HepG2 (cell line): ENCODE data around the gene FITM1. TPM values are rescaled to one million over a fixed set of nuclear protein-coding genes. Genes with fewer than 3 reads are reported as not detected.

ENCODE experiments used
- ARHGAP35 ChIP-seq: sonication (generic); formaldehyde crosslinking; IDR thresholded peaks from 2 replicates; pipeline ENCODE4 v1.9.0; 2022; ENCODE audit warnings: mild to moderate bottlenecking, inconsistent platforms, moderate library complexity, missing genetic modification reagents, borderline replicate concordance
- ATM ChIP-seq: fragments of 450-650 bp; IDR thresholded peaks from 2 replicates; pipeline ENCODE4 v1.7.1; 2017; ENCODE audit warnings: mild to moderate bottlenecking, borderline replicate concordance
- ELK4 ChIP-seq: sonication (generic); formaldehyde crosslinking; IDR thresholded peaks from 2 replicates; pipeline ENCODE4 v1.9.0; 2021; ENCODE audit warnings: missing genetic modification reagents, borderline replicate concordance
- GABPA ChIP-seq, 2 experiments: IDR thresholded peaks; 2 replicates each; pipeline ENCODE4 v1.6.1; 2011 to 2016; ENCODE audit warnings: low read depth in 2 of 2, low read length in 1 of 2, missing biosample characterization in 1 of 2, missing genetic modification characterization in 1 of 2
- JDP2 ChIP-seq: sonication (generic); formaldehyde crosslinking; IDR thresholded peaks from 2 replicates; pipeline ENCODE4 v1.8.1; 2022; ENCODE audit warnings: missing genetic modification reagents, borderline replicate concordance
- KMT2A ChIP-seq: sonication (generic); formaldehyde crosslinking; IDR thresholded peaks from 2 replicates; pipeline ENCODE4 v1.4.0; 2020; ENCODE audit warnings: missing genetic modification reagents
- MLLT10 ChIP-seq: sonication (generic); formaldehyde crosslinking; IDR thresholded peaks from 2 replicates; pipeline ENCODE4 v1.4.0; 2020; ENCODE audit warnings: missing genetic modification reagents
- PCBP2 ChIP-seq: fragments of 200-400 bp; formaldehyde crosslinking; optimal IDR thresholded peaks from 2 replicates; pipeline ENCODE3; 2018; ENCODE audit warnings: low read length, low read depth; ENCODE audit not compliant: poor library complexity, severe bottlenecking
- RBAK ChIP-seq: sonication (generic); formaldehyde crosslinking; IDR thresholded peaks from 2 replicates; pipeline ENCODE4 v1.5.1; 2020; ENCODE audit warnings: mild to moderate bottlenecking, missing genetic modification reagents
- TCF7 ChIP-seq: sonication (generic); IDR thresholded peaks from 2 replicates; pipeline ENCODE4 v1.6.1; 2016; ENCODE audit warnings: antibody characterized with exemption, low read depth
- XBP1 ChIP-seq: sonication (generic); formaldehyde crosslinking; IDR thresholded peaks from 2 replicates; pipeline ENCODE4 v1.5.0; 2020; ENCODE audit warnings: missing genetic modification reagents
- ZIK1 ChIP-seq: sonication (generic); formaldehyde crosslinking; IDR thresholded peaks from 2 replicates; pipeline ENCODE4 v1.5.0; 2020; ENCODE audit warnings: mild to moderate bottlenecking, low read depth, missing genetic modification reagents, borderline replicate concordance
- ZKSCAN5 ChIP-seq: sonication (generic); formaldehyde crosslinking; IDR thresholded peaks from 2 replicates; pipeline ENCODE4 v1.5.1; 2020; ENCODE audit warnings: mild to moderate bottlenecking, missing genetic modification reagents
- ZKSCAN8 ChIP-seq: IDR thresholded peaks from 2 replicates; pipeline ENCODE4 v1.6.1; 2016; ENCODE audit warnings: borderline replicate concordance, missing genetic modification reagents, missing compliant biosample characterization
- ZNF3 ChIP-seq: IDR thresholded peaks from 2 replicates; pipeline ENCODE4 v1.7.0; 2017; ENCODE audit warnings: inconsistent platforms
- ZNF687 ChIP-seq: sonication (generic); formaldehyde crosslinking; IDR thresholded peaks from 2 replicates; pipeline ENCODE4 v1.5.1; 2020; ENCODE audit warnings: mild to moderate bottlenecking, missing genetic modification reagents, moderate library complexity
- ZNF770 ChIP-seq: sonication (generic); formaldehyde crosslinking; IDR thresholded peaks from 2 replicates; pipeline ENCODE4 v1.5.0; 2020; ENCODE audit warnings: mild to moderate bottlenecking, missing genetic modification reagents
- ZSCAN12 ChIP-seq: sonication (generic); formaldehyde crosslinking; IDR thresholded peaks from 2 replicates; pipeline ENCODE4 v1.9.0; 2021; ENCODE audit warnings: mild to moderate bottlenecking, missing genetic modification reagents
- polyA plus RNA-seq, 8 experiments: library from polyadenylated mRNA; depleted of rRNA in 3 of 8; stranded (reverse) in 7 of 8; unstranded in 1 of 8; fragments of >200 nt; fragmentation: Illumina TruSeq in 4 of 8; extraction: Trizol in 4 of 8; gene quantifications; 2 replicates each; pipeline versions ENCODE4 v1.2.1 to v1.2.3, GENCODE V29; 2011 to 2016; ENCODE audit warnings: low read depth in 4 of 8, missing spikeins in 1 of 8, mixed read lengths in 1 of 8; ENCODE audit not compliant: insufficient read depth in 1 of 8
- total RNA-seq, 5 experiments: library from RNA; depleted of rRNA; stranded (reverse); fragments of >200 nt; fragmentation: Illumina TruSeq; extraction: Trizol; gene quantifications; 2 replicates each; pipeline ENCODE4 v1.2.3, GENCODE V29; 2016; ENCODE audit warnings: low read depth in 1 of 5

Gene FITM1
- total and polyA plus RNA-seq, 2 of the 13 experiments (the other 11 are each of a cell fraction or from before 2014, with no cell fraction given) = 2.7 to 5.8 TPM

- TF ChIP-seq ZNF687 (CRISPR knock-in tag) = peak; percentile 99
- TF ChIP-seq KMT2A (CRISPR knock-in tag) = peak; percentile 90
- TF ChIP-seq ZNF3 (CRISPR knock-in tag) = peak; percentile 73; the same call in 1 of the 2 replicates
- peak; percentile 93 for TF ChIP-seq ZNF770 (CRISPR knock-in tag)
- TF ChIP-seq MLLT10 (CRISPR knock-in tag) = no peak
- TF ChIP-seq ARHGAP35 = peak; percentile 73; the same call in 1 of the 2 replicates
- TF ChIP-seq PCBP2 = no peak
- TF ChIP-seq ATM = no peak
- no peak for TF ChIP-seq ZKSCAN5 (CRISPR knock-in tag)
- peak; percentile 99 for TF ChIP-seq ZKSCAN8
- no peak; the same call in 1 of the 2 replicates for TF ChIP-seq ELK4
- TF ChIP-seq ZIK1 (CRISPR knock-in tag) = peak; percentile 98; the same call in 1 of the 2 replicates
- peak; percentile 72; the same call in 1 of the 2 replicates for TF ChIP-seq RBAK (CRISPR knock-in tag)
- TF ChIP-seq TCF7 = no peak
- TF ChIP-seq ZSCAN12 (CRISPR knock-in tag) = 0 out of 2 replicates have a peak, but pooled peaks have one; percentile 54
- TF ChIP-seq JDP2 (CRISPR knock-in tag) = no peak
- no peak for TF ChIP-seq GABPA (IDR thresholded peaks at IDR 0.05; ENCODE audit: low read depth, low read length)
- TF ChIP-seq GABPA (CRISPR knock-in tag; IDR thresholded peaks at IDR 0.05; ENCODE audit: low read depth) = peak; percentile 84
- 0 out of 2 replicates have a peak, but pooled peaks have one; percentile 64 for TF ChIP-seq XBP1 (CRISPR knock-in tag)
These were observed 30.7 kb downstream of the FITM1 start, which contains the start of gene IRF9 (continued) for GRCh38 chr14:24160850-24161804.
